Measurements from ENCODE around the gene SKP2.

SKP2 gene

DNA sequence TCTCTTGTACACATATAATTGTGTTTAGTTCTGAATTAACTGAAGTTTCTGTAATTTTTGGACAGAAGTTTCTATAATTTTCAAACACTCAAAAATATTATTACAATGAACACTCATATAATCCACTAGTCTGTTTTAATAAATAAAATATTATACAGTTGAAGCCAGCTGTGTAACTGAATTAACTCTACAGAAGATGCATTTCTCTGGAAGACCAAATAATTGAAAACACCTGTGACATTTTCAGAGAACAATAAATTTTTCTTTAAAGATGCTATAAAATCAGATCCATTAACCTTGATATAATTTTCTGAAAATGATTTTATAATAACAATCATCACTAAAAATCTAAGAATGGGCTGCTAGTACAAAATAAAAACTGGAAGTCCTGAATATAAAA, 75.1 kb downstream of the SKP2 start:
- no peak for DNase-seq
- Histone ChIP-seq H3K27ac (no peak overlapping the region), H3K27me3 (replicated peaks) (no peaks in the 10 kb centered on the region), H3K36me3 (replicated peaks) (peaks cover 8% of the 10 kb centered on the region), H3K4me3 (ENCODE audit: low read depth, low read length) (no peak overlapping the region)
- in situ Hi-C loops (cut with HindIII; ENCODE audit: low pct_ligation_motif_present, low sequenced_read_pairs), result no loop called here
- TF ChIP-seq, protein P1, sequence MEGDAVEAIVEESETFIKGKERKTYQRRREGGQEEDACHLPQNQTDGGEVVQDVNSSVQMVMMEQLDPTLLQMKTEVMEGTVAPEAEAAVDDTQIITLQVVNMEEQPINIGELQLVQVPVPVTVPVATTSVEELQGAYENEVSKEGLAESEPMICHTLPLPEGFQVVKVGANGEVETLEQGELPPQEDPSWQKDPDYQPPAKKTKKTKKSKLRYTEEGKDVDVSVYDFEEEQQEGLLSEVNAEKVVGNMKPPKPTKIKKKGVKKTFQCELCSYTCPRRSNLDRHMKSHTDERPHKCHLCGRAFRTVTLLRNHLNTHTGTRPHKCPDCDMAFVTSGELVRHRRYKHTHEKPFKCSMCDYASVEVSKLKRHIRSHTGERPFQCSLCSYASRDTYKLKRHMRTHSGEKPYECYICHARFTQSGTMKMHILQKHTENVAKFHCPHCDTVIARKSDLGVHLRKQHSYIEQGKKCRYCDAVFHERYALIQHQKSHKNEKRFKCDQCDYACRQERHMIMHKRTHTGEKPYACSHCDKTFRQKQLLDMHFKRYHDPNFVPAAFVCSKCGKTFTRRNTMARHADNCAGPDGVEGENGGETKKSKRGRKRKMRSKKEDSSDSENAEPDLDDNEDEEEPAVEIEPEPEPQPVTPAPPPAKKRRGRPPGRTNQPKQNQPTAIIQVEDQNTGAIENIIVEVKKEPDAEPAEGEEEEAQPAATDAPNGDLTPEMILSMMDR (IDR thresholded peaks at IDR 0.05; ENCODE audit: low read depth, low read length, missing control alignments), result no peak

DNA sequence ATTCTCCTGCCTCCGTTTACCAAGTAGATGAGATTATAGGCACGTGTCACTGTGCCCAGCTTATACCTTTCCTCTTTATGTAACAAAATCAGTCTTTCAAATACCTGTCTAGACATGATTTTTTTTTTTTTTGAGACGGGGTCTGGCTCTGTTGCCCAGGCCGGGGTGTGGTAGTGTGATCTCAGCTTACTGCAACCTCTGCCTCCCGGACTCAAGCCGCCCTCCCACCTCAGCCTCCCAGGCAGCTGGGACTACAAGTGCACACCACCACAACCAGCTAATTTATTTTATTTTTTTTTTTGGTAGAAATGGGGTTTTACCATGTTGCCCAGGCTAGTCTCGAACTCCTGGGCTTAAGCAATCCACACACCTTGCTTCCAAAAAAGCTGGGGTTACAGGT, 76.6 kb downstream of the SKP2 start:
- no peak overlapping the region for H3K4me3 ChIP-seq (ENCODE audit: low read depth, low read length)
- H3K27ac ChIP-seq, result no peak overlapping the region
- peaks cover 8% of the 10 kb centered on the region for H3K36me3 ChIP-seq (replicated peaks)
- TF ChIP-seq, protein P1 (IDR thresholded peaks at IDR 0.05; ENCODE audit: low read depth, low read length, missing control alignments), result no peak
- in situ Hi-C loops (cut with HindIII; ENCODE audit: low pct_ligation_motif_present, low sequenced_read_pairs), result no loop called here
- DNase-seq, result no peak
- no peaks in the 10 kb centered on the region for H3K27me3 ChIP-seq (replicated peaks)

DNA sequence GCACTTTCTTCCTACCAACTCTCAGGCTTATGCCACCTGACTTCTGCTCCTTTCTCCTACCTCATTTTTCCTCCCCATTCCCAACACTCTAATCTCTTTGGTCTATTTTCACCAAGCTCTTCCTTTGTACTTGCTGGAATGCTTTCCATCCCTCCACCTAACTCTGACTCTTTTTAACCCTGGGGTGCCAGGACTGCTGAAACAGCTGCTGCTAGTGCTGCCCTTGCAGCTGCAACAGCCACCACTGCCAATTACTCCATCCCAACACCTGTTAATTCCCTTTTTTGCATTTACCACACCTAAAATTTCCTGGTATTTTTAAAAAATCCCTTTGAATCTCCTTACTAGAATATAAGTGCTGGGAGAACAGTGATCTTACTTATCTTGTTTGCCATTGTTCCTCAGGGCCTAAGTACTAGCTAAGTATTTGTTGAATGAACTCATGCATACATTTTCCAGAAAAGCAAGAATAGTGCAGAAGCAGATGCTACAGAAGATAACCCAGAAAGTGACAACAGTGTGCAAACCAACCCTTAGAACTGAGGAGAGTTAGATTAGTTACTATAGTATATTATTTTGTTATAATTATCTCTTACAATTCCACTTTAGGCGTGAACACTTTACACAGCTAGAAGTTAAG, 78.4 kb downstream of the SKP2 start:
- Histone ChIP-seq H3K36me3 (replicated peaks) (peaks cover 2% of the 10 kb centered on the region), H3K27me3 (replicated peaks) (no peaks in the 10 kb centered on the region), H3K4me3 (ENCODE audit: low read depth, low read length) (no peak overlapping the region), H3K27ac (no peak overlapping the region)
- no peak for DNase-seq
- in situ Hi-C loops (cut with HindIII; ENCODE audit: low pct_ligation_motif_present, low sequenced_read_pairs), result no loop called here
- TF ChIP-seq, protein P1 (IDR thresholded peaks at IDR 0.05; ENCODE audit: low read depth, low read length, missing control alignments), result no peak

DNA sequence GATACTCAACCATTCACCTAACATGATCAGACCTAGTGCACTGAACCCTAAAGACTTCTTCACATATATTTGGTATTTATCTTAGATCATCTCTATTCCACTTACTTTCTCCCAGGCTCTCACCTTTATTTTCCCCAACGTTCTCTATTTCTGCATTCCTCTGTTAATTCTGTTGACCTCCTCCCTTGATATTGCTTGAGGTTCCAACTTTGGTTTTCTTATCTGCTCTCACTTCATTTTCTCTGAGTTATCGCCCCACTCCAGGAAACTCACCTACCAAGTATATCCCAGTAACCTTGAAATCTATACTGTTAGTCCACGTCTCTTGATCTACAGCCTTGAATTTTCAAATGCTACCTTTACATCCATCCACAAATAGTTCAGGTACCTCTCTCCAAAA, 80.6 kb downstream of the SKP2 start:
- in situ Hi-C loops (cut with HindIII; ENCODE audit: low pct_ligation_motif_present, low sequenced_read_pairs), result no loop called here
- H3K4me3 ChIP-seq (ENCODE audit: low read depth, low read length), result no peak overlapping the region
- TF ChIP-seq, protein P1 (IDR thresholded peaks at IDR 0.05; ENCODE audit: low read depth, low read length, missing control alignments), result no peak
- H3K27ac ChIP-seq, result no peak overlapping the region
- no peak for DNase-seq
- no peaks in the 10 kb centered on the region for H3K36me3 ChIP-seq (replicated peaks)
- no peaks in the 10 kb centered on the region for H3K27me3 ChIP-seq (replicated peaks)
